Measurements from ENCODE around the gene PARP9. TPM values are rescaled to one million over a fixed set of nuclear protein-coding genes. Genes with fewer than 3 reads are reported as not detected.
"Not testable (repeated sequence)": the region's sequence is repeated elsewhere in the genome, so short reads cannot be mapped to it uniquely, and the experiment has no call there.

The PARP9 gene
- total and polyA plus RNA-seq, 8 donors: 8.6 to 33.2 (median 16.7) TPM

- Histone ChIP-seq H3K36me3 (no peaks in the 10 kb centered on the region), H3K4me3 (no peak overlapping the region), H3K9me3 (no peaks in the 10 kb centered on the region), H3K27me3 (no peaks in the 10 kb centered on the region), H3K4me1 (peaks cover 11 to 38% (median 34%) of the 10 kb centered on the region in 3 donors), H3K27ac (no peak overlapping the region)
- 50 to 51% methylated on average over 8 of the region's 8 CpGs for WGBS, 2 donors
- FAIRE-seq: no peak
- no peak for DNase-seq
- no peak for ATAC-seq
- intact Hi-C loops (cut with DNase I): no loop called here
- no peak for TF ChIP-seq CTCF (IDR thresholded peaks at IDR 0.05)
Measured at GRCh38 chr3:122510878-122511535, 53.1 kb downstream of the PARP9 start.

DNA sequence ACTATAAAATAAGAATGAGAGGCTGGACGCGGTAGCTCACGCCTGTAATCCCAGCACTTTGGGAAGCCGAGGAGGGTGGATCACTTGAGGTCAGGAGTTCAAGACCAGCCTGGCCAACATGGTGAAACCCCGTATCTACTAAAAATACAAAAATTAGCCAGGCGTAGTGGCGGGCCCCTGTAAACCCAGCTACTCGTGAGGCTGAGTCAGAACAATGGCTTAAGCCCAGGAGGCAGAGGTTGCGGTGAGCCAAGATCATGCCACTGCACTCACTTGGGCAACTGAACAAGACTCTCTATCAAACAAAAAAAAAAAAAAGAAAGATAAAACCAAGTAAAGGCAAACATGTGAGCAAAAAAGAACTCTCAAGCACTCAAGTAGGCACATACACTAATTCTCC, 55.2 kb downstream of the PARP9 start:
- FAIRE-seq; intact Hi-C loops (cut with DNase I); H3K36me3 ChIP-seq; H3K27ac ChIP-seq; H3K9me3 ChIP-seq; H3K27me3 ChIP-seq; H3K4me3 ChIP-seq: not testable (repeated sequence)
- WGBS, 2 donors: 55 to 57% methylated on average over 9 of the region's 9 CpGs
- DNase-seq: peak in 4 of 6 donors; percentile 41 to 64 (median 62)
- H3K4me1 ChIP-seq: peaks cover 16 to 49% (median 34%) of the 10 kb centered on the region in 3 donors
- ATAC-seq: peak; percentile 71 to 83 (median 80)

DNA sequence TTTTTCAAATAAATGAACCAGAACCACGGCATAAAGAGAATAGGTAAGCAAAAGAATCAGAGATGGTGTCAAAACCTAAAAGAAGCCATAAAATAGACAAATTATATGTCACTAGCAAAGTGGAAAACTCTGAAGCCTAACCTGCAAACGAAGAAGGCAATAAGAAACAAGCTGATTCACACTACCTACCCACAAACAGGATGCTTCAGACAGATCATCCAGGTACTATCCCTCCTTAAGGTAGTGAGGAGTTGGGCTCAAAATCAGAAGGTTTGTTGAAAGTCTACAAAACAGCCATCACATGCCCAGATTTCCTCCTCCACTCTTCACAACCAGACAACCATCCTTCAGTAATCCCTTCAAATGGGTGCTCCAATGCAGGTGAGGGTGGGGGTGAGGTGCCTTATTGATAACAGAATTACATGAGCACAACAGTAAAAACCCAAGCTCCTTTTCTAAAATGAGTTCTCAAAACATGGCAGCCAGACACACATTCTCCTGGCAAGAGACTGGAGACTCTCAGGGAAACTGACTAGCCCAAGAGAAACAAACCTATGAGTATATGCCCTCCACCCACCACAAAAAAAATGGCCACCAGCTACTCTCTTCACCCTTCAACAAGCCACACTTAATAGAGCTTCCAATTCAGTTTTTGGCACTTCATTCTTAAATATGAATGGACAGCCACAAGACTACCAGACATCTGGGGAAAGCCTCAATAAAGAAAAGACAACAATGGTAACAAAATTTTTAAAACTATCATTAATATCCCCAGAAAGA, 55.8 kb downstream of the PARP9 start:
- WGBS, 2 donors: 89 to 90% methylated on average over 2 of the region's 2 CpGs
- FAIRE-seq: no peak

GRCh38 chr3:122506450-122506849, 57.6 kb downstream of the PARP9 start:
- TF ChIP-seq CTCF (IDR thresholded peaks at IDR 0.05): no peak
- peaks cover 12 to 29% (median 23%) of the 10 kb centered on the region in 3 donors for H3K4me1 ChIP-seq
- intact Hi-C loops (cut with DNase I): no loop called here
- H3K27ac ChIP-seq: no peak overlapping the region
- DNase-seq (no peak), ATAC-seq (no peak), FAIRE-seq (no peak)
- H3K4me3 ChIP-seq: no peak overlapping the region
- 91 to 97% methylated on average over 1 of the region's 1 CpG for WGBS, 2 donors
- H3K9me3 ChIP-seq: no peaks in the 10 kb centered on the region
- H3K27me3 ChIP-seq: no peaks in the 10 kb centered on the region
- H3K36me3 ChIP-seq: no peaks in the 10 kb centered on the region

More for the DNA sequence above, 55.8 kb downstream of the PARP9 start:
- Histone ChIP-seq H3K27me3 (no peaks in the 10 kb centered on the region), H3K4me3 (no peak overlapping the region), H3K4me1 (peaks cover 11 to 47% (median 34%) of the 10 kb centered on the region in 3 donors), H3K9me3 (no peaks in the 10 kb centered on the region), H3K36me3 (no peaks in the 10 kb centered on the region), H3K27ac (no peak overlapping the region)
- intact Hi-C loops (cut with DNase I): no loop called here
- TF ChIP-seq CTCF (IDR thresholded peaks at IDR 0.05): no peak
- no peak for ATAC-seq
- no peak for DNase-seq

DNA sequence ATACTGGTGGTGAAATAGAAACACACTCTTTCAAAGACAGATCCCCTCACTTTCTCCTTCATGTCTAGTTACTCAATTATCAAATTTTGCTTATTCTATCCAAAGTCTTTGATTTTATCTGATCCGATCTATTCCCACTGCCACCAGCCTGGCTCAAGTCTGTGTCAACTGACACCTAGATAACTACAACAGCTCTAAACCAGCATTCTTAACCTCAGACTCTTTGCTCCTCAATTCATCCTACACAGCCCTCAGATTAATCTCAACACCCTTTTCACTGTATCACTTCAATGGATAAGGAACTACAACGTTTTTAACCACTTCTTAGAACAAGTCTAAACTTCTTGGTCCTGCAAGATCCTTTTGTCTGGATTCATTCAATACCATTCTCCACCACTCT, 58.4 kb downstream of the PARP9 start:
- H3K4me1 ChIP-seq: peaks cover 12 to 21% (median 15%) of the 10 kb centered on the region in 3 donors
- FAIRE-seq (no peak), ATAC-seq (no peak), DNase-seq (no peak)
- H3K36me3 ChIP-seq: no peaks in the 10 kb centered on the region
- H3K9me3 ChIP-seq: no peaks in the 10 kb centered on the region
- no peak overlapping the region for H3K27ac ChIP-seq
- intact Hi-C loops (cut with DNase I): no loop called here
- WGBS, 2 donors: 31 to 35% methylated on average over 2 of the region's 2 CpGs
- H3K4me3 ChIP-seq: no peak overlapping the region
- TF ChIP-seq CTCF (IDR thresholded peaks at IDR 0.05): no peak
- H3K27me3 ChIP-seq: no peaks in the 10 kb centered on the region

All from pancreas (tissue), 10 donors.